Calu3 (cell line): Measurements from ENCODE around the gene ASXL2. TPM values are rescaled to one million over a fixed set of nuclear protein-coding genes. Genes with fewer than 3 reads are reported as not detected.
A peak's percentile ranks its signal among the peaks of the same experiment; 100 is the strongest.

Source experiments
- BruUV-seq: library from RNA; stranded (reverse); fragments of 400-500 nt; replicated peaks from 2 replicates; lab custom pipeline; 2021; lab: Mats Ljungman, UMichigan
- CTCF ChIA-PET: fragments of 300-600 bp; sonication (Branson Sonifier 250); formaldehyde crosslinking; loops from one replicate; lab custom pipeline; 2022; ENCODE audit warnings: antibody characterized with exemption; lab: Charles Lee
- DNase-seq: peaks from one replicate; pipeline ENCODE4 v3.0.0; 2022
- H3K27ac Mint-ChIP-seq: one replicate; pipeline ENCODE4 v1.8.0; 2022; ENCODE audit warnings: mixed read lengths; ENCODE audit not compliant: unreplicated experiment
- H3K27me3 Mint-ChIP-seq: one replicate; pipeline ENCODE4 v1.8.0; 2022; ENCODE audit warnings: mixed read lengths; ENCODE audit not compliant: unreplicated experiment
- H3K36me3 Mint-ChIP-seq: one replicate; pipeline ENCODE4 v1.8.0; 2022; ENCODE audit warnings: mild to moderate bottlenecking, moderate library complexity, mixed read lengths; ENCODE audit not compliant: insufficient read depth, unreplicated experiment
- H3K4me1 Mint-ChIP-seq: one replicate; pipeline ENCODE4 v1.8.0; 2022; ENCODE audit warnings: mild to moderate bottlenecking, low read depth, mixed read lengths; ENCODE audit not compliant: unreplicated experiment
- H3K4me3 Mint-ChIP-seq: one replicate; pipeline ENCODE4 v1.8.0; 2022; ENCODE audit warnings: mild to moderate bottlenecking, low read depth, moderate library complexity, mixed read lengths; ENCODE audit not compliant: unreplicated experiment
- H3K9me3 Mint-ChIP-seq: one replicate; pipeline ENCODE4 v1.8.0; 2022; ENCODE audit warnings: low read depth, mixed read lengths; ENCODE audit not compliant: unreplicated experiment
- intact Hi-C: fragments of 100-400 bp; cut with micrococcal nuclease; formaldehyde crosslinking; loops from one replicate; pipeline ENCODE4 v1.10.0; 2022; ENCODE audit not compliant: unreplicated experiment
- total RNA-seq: library from RNA; stranded (reverse); gene quantifications from 2 replicates; pipeline ENCODE4 v1.2.3, GENCODE V29; 2022
- TF ChIP-seq, protein P1 (sequence below): fragments of 200-600 bp; IDR thresholded peaks from one replicate; pipeline ENCODE4 v1.8.0; 2022; ENCODE audit warnings: antibody characterized with exemption; ENCODE audit not compliant: unreplicated experiment

The ASXL2 gene
- total RNA-seq, 1 experiment from 2014 or later, result 42.8 TPM

DNA sequence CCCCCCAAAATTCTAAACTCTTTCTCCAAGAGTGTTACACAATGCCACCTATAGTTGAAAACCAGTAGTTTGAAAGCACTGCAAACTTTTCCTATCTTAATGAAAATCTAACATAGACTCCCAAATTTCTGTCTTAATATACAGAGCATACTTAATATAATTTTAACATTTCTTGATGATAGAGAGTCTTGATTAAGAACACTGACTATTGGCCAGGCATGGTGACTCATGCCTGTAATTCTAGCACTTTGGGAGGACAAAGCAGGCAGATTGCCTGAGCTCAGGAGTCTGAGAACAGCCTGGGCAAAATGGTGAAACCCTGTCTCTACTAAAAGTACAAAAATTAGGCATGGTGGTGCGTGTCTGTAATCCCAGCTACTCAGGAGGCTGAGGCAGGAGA, 34.2 kb downstream of the ASXL2 start:
- no peaks in the 10 kb centered on the region for H3K4me1 Mint-ChIP-seq
- no TSS peak for BruUV-seq
- peaks cover 4% of the 10 kb centered on the region for H3K36me3 Mint-ChIP-seq
- no peaks in the 10 kb centered on the region for H3K27me3 Mint-ChIP-seq
- no peak for DNase-seq
- no peaks in the 10 kb centered on the region for H3K9me3 Mint-ChIP-seq
- intact Hi-C loops, result no loop called here
- TF ChIP-seq, protein P1, sequence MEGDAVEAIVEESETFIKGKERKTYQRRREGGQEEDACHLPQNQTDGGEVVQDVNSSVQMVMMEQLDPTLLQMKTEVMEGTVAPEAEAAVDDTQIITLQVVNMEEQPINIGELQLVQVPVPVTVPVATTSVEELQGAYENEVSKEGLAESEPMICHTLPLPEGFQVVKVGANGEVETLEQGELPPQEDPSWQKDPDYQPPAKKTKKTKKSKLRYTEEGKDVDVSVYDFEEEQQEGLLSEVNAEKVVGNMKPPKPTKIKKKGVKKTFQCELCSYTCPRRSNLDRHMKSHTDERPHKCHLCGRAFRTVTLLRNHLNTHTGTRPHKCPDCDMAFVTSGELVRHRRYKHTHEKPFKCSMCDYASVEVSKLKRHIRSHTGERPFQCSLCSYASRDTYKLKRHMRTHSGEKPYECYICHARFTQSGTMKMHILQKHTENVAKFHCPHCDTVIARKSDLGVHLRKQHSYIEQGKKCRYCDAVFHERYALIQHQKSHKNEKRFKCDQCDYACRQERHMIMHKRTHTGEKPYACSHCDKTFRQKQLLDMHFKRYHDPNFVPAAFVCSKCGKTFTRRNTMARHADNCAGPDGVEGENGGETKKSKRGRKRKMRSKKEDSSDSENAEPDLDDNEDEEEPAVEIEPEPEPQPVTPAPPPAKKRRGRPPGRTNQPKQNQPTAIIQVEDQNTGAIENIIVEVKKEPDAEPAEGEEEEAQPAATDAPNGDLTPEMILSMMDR, result no peak
- no peak overlapping the region for H3K27ac Mint-ChIP-seq
- H3K4me3 Mint-ChIP-seq, result no peak overlapping the region
- CTCF ChIA-PET, result interaction anchor here (0.8 kb wide), 1 partner anchor 51 kb away, joined by 3 read pairs; no protein-coding TSS in a partner anchor

DNA sequence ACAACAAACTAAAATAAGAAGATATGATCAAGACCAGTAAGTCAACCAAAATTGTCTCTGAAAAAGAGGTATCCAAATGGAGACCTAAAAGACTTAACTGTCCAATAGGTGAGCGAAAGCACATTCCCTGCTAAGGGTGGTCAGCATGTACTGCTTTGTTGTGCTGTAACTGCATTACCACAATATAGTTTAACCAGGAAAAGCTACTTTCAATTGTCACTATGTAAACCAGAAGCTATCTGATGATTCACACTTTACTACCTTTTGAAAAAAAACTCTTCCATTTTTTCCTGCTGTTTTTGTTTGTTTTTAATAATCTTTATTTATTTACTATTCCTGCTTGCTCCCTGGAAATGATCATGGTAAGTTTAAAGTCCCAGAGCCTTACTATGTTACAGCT, 36.1 kb downstream of the ASXL2 start:
- TF ChIP-seq, protein P1, result no peak
- no peak for DNase-seq
- Mint-ChIP-seq H3K4me1 (no peaks in the 10 kb centered on the region), H3K9me3 (no peaks in the 10 kb centered on the region), H3K36me3 (peaks cover 4% of the 10 kb centered on the region), H3K4me3 (no peak overlapping the region), H3K27me3 (no peaks in the 10 kb centered on the region), H3K27ac (no peak overlapping the region)
- CTCF ChIA-PET, result no interaction called here
- intact Hi-C loops, result no loop called here
- BruUV-seq, result no TSS peak

DNA sequence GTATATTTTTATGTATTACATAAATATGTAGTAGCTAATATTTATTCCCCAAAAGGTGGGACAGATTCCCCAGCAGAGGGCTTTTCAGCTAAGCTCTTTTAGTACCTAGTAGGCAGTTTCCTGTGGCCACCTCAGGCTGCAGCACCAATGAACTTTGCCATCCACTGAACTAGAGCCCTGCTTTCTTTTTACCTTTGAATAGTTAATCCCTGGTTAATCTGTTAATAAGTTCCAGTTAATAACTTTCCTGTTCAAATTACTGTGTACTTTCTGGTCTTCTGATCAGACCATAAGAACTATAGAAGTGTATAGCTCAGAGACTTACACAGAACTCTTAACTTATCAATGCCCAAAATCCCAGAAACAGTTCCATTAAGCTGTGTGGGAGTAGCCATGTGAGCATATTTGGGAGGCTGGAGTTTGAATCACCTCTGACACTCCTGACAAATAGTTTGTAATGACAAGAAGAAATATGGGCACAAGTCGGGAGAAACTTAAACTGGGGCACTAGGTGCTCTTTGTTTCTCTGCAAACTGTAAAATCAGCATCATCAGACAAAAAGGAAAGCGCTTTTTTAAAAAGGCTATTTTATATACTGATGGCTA, 40.0 kb downstream of the ASXL2 start:
- no peak for DNase-seq
- Mint-ChIP-seq H3K4me1 (no peaks in the 10 kb centered on the region), H3K27me3 (no peaks in the 10 kb centered on the region), H3K4me3 (peak overlapping the region; percentile 2), H3K36me3 (peaks cover 5% of the 10 kb centered on the region), H3K27ac (no peak overlapping the region), H3K9me3 (no peaks in the 10 kb centered on the region)
- TF ChIP-seq, protein P1, result no peak
- intact Hi-C loops, result loop anchor here (10.0 kb wide), 1 partner anchor 223 kb away; no protein-coding TSS in a partner anchor
- BruUV-seq, result no TSS peak
- CTCF ChIA-PET, result no interaction called here

DNA sequence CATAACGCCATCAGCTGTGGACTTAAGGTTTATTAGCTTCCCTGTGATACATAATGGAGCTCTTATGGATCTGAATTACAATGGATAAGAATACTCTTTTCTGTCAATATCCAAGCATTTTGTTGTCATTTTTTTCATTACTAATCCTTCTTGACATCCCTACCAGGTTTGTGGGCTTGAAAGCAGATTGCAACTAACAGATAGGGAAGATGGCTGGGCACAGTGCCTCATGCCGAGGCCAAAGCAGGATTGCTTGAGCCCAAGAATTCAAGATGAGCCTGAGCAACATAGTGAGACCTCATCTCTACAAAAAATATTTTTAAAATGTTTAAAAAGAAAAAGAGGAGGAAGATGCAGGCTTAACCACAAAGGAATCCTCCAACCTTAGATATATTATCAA, 42.4 kb downstream of the ASXL2 start:
- H3K9me3 Mint-ChIP-seq, result no peaks in the 10 kb centered on the region
- intact Hi-C loops, result loop anchor here (10.0 kb wide), 1 partner anchor 221 kb away; no protein-coding TSS in a partner anchor
- BruUV-seq, result no TSS peak
- H3K27ac Mint-ChIP-seq, result no peak overlapping the region
- peaks cover 2% of the 10 kb centered on the region for H3K4me1 Mint-ChIP-seq
- H3K27me3 Mint-ChIP-seq, result no peaks in the 10 kb centered on the region
- peaks cover 10% of the 10 kb centered on the region for H3K36me3 Mint-ChIP-seq
- no peak for DNase-seq
- CTCF ChIA-PET, result no interaction called here
- TF ChIP-seq, protein P1, result no peak
- H3K4me3 Mint-ChIP-seq, result no peak overlapping the region
